GM18858 (cell line): ENCODE data around the gene COL16A1.

ENCODE experiments used
- ATAC-seq: cut with Tn5 transposase; IDR thresholded peaks from one replicate; pipeline ENCODE4 v1.9.1; 2021; ENCODE audit not compliant: unreplicated experiment

Gene COL16A1

GRCh38 chr1:31733389-31734219, 29.8 kb upstream of the COL16A1 start:
- ATAC-seq, result no peak

DNA sequence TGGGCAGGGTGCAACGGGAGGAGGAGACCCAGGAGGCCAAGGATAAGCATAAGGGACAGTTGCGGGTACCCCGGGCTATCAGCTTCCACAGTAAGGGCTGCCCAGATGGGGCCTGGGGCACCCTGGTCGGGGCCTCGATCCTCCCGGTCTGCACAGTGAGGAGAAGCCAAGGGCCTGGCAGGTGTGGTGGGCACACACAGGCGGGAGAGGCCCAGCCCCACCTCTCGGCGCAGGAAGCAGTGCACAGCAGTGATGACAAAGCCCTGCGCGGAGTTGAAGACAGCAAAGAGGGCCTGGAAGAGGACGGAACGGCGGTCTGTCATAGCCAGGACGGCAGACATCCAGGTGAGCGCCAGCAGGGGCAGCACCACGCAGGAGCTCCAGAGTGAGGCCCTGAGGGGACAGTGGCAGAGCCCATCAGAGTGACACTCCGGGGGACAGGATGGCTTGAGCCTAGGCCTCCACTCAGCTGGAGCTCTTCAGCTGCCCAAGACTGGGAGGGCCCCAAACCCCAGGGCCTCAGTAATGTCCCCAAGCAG, 29.0 kb upstream of the COL16A1 start:
- ATAC-seq, result no peak

DNA sequence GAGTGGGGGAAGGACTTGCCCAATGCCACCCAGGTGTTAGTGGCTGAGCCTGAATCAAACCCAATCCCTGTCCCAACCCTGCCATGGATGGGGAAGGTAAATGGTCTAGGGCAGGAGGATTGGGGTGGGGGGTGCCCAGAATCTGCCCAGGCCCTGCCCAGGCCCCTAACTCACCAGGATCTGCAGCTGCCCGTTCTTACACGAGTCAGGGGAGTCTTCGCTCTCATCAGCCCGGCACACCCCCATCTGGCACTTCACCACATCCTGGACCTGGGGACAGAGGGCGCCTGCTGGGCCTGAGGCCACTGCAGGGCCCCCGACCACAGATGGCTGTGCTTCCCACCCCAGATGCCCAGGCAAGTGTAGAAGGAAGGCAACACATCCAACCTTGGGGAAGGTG, 28.5 kb upstream of the COL16A1 start:
- ATAC-seq, result no peak

DNA sequence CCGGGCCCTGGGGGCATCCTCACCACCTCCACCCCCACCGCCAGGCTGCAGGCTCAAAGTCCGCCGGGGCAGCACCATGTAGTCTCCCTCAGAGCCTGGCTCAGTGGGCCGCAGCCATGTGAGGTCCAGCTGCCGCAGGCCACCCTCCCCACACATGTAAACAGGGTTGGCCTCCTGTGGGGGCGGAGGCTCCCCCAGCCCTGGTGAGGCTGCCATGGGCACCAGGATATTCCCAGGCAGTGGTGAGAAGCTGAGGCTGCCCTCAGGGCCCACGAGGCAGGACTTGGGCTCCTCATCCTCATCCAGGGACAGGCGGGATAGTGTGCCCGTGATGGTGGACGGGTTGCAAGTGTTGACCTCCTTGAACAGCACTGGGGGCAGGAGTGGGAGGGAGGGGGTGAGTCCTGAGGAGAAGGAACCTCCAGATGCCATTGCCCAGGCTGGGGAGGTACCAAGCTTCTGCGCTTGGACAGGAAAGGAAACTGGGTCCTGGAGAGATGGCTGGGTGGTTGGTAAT, 27.3 kb upstream of the COL16A1 start:
- ATAC-seq, result no peak

DNA sequence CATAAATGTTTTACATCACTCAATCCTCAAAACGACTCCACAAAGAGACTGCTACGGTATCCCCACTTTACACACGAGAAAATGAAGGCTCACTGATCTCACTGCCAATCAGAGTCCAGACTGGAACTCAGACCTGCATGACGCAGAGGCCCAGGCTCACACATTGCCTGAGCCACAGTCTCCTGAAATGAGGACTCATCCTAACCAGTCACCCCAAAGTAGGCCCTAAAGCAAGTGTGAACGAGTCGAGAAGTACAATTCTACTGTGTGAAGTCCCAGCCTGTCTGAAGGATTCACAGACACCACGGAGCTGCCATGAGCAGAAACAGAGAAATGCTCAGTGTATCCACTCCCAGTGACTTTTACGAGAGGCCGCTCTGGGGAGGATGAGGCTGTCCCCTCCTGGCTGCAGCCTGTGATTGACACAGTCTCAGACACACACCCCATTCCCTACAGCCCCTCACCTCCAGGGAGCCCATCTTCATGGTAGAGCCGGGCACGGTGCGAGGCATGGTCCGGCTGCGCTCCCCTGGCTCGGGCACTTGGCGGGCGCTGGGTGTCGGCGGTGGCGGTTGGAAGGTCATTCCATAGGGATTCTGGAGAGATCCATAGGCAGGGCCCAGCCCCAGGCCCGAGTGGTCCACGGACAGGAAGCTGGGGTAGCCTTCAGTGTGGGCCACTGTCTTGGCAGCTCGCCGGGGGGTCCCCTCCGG, 26.7 kb upstream of the COL16A1 start:
- no peak for ATAC-seq

GRCh38 chr1:31727849-31728248, 24.0 kb upstream of the COL16A1 start:
- ATAC-seq, result no peak

DNA sequence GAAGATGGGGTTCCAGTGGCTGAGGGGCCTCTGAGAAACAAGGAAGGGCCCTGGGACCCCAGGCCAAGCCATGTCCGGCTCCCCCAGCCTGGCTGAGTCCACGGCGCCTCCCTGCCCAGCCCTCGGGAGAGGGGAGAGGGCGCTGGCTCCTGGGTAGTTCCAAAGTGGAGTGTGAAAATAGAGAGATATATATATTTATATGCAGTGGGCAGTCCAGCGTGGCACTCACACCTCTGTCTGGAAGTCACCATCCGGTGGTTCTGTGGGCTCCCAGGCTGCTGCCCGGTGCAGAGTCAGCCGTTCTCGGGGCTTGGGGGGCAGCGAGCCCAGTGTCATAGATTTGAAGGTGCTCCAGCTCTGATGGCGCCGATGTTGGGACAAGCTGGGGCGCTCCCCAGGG, 23.4 kb upstream of the COL16A1 start:
- ATAC-seq, result no peak

DNA sequence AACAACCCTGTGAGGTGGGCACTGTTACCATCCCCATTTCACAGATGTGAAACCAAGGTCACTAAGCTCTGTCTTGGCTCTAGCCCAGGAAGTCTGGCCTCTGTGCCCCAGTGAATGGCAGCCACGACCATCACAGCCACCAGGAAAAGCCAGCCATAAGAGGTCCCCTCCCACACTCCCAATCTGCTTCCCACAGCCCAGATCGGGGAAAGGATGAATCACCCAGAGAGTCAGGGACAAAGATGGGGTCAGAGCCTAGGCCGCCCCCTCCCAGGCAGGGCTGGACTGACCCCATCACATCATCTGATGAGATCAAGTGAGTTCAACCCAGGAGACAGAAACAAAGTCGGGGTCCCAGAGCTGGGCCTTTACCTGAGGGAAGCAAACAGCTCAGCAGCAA, 22.9 kb upstream of the COL16A1 start:
- ATAC-seq, result no peak

GRCh38 chr1:31725777-31726535, 22.1 kb upstream of the COL16A1 start:
- no peak for ATAC-seq

- ATAC-seq, result no peak
Observed at GRCh38 chr1:31725134-31725533, 21.3 kb upstream of the COL16A1 start.

- ATAC-seq, result no peak
Observed at GRCh38 chr1:31723828-31724359, 20.1 kb upstream of the COL16A1 start.

- ATAC-seq, result no peak
Observed at GRCh38 chr1:31718327-31718897, 14.6 kb upstream of the COL16A1 start.

- no peak for ATAC-seq
Observed at GRCh38 chr1:31717341-31717740, 13.5 kb upstream of the COL16A1 start.

DNA sequence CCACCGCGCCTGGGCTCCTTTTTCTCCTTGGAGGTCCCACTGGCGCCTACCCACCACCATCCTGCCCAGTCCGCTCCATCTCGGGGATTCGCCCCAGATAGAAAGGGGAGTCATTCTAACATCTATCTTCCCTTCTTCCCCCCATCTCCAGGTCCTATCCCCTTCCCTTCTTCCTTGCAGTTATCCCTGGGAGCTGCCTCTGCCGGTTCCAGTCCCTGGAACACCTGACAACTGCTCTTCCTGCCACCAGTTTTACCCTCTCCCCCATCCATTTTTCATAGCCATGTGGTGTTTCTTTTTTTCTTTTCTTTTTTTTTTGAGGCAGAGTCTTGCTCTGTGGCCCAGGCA, 12.0 kb upstream of the COL16A1 start:
- no peak for ATAC-seq

DNA sequence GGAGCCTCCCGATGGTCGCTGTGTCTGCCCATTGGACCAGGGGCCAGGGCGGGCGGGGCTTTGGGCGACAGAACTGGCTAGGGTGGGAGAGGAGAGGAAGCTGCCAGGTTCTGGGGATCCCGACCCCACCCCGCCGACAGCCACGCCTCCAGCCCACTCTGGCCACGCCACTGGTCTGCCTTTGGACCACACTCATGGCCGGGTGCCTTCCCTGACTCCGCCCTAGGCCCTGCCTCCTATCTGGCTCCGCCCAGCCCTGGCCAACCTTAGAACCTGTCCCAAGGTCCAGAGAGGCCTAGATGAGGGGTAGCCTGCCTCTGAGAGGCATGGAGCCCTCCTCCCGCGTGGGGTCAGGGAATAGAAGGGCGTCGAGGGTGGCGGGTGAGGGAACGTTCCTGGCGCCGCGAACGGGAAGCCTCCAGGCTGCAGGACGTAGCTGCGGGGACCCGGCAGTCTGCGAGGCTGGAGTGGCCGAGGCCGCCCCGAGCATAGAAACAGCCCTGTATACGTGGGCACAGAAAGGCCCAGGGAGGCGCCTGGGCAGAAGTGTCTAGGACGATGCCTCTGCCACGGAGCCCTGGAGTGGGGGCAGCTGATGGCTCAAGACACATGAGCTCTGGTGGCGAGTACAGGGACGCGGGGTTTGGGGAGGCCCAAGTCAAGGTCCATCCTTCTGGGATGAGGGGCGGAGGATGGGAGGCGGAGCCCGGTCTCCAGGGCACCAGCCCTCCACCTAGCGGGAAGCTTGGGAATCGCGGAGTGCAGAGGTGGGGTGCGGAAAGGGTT, 11.5 kb upstream of the COL16A1 start:
- ATAC-seq, result no peak

DNA sequence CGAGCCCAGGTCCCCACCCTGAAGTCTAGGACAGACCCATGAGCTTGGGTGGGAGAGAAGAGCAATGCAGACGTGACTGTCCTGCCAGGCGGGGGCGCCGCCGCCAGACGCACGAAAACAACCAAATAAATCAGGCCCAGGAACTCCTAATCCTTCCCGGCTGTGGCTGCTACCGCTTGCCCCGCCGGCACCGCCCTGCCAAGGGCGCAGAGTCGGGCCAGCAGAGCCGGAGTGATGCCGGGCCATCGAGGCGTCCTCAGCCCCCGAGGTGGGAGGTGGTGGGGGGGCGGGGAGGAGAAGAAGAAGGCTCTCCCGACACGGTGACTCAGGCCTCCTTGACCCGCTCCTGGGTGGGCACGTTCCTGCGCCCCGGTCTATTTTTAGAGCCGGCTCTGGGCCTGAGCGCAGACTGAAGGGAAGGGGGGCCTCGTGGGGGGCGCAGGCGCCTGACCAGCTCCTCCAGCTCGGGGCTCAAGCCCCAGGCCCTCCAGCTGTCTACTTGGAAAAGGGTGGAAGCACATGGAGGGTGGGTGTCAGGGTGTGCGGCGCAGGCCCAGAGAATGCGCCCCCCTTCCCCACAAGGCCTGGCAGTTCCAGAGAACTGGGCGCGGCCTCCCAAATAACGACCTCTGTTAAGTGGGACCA, 10.7 kb upstream of the COL16A1 start:
- no peak for ATAC-seq

DNA sequence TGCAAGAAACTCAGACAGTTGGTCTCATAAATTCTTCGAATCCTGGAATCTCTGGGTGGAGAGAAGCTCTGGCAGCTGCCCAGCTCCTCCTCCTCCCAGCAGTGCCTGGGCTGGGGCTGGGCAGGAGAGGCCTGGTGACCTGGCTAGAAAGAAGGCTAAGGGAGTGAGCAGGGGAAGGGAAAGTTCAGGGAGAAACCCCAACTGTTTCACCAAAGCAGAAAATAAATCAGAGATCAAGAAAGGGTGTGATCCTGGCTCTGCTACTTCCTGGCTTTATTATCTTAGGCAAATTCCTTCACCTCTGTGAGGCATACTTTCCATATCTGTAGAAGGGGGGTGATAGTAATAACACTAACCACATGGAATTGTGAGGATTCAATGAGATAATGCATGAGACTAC, 8.8 kb upstream of the COL16A1 start:
- no peak for ATAC-seq

DNA sequence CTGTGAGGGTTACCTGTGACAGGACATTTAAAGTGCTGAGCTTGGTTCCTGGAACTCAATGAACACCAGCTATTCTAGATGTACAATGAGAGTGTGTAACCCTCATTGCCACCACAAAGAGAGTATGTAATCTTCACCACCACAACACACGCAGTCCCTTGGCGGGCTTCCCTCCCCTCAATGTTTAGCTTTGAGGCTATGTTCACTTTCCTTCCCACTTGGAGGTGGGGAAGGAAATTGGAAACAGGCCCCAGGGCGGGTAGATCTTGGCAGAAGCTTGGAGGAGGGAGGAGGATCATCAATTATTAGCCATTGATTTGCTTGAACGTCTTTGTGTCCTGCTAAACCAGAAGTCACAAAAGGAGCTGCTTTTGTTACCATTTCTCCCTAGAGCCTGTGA, 8.3 kb upstream of the COL16A1 start:
- ATAC-seq, result no peak

DNA sequence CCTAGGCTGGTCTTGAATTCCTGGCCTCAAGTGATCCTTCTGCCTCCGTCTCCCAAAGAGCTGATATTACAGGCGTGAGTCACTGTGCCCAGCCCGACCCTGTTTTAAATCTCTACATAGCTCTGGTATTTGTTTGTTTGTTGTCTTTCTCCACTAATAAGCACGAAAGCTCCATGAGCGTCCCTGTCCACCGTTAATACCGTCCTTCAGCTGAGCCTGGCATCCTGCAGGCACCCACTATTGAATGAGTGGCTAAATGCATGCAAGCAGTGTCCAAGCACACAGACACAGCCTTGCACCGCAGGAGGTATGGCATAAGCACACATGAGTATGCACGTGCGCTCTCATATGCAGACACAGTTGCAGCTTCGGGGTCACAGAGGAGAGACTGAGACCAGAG, 4.5 kb upstream of the COL16A1 start:
- no peak for ATAC-seq

- ATAC-seq, result no peak
Observed at GRCh38 chr1:31707711-31708110, 3.9 kb upstream of the COL16A1 start.
